ENCODE measurements around the gene CLDN15.
A peak's percentile ranks its signal among the peaks of the same experiment; 100 is the strongest.
"Not testable (repeated sequence)": the region's sequence is repeated elsewhere in the genome, so short reads cannot be mapped to it uniquely, and the experiment has no call there.

Gene CLDN15

GRCh38 chr7:101222275-101222830 is 15.2 kb downstream of the CLDN15 start:
- DNase-seq (ENCODE audit: low read depth in 2 of 2): no peak

- DNase-seq (ENCODE audit: low read depth in 2 of 2): no peak
Observed at GRCh38 chr7:101220295-101220694, 17.3 kb downstream of the CLDN15 start.

GRCh38 chr7:101218236-101219125 is 19.1 kb downstream of the CLDN15 start:
- DNase-seq (ENCODE audit: low read depth in 2 of 2): no peak

GRCh38 chr7:101217388-101218235 is 20.0 kb downstream of the CLDN15 start, which contains the start of the genes PLOD3 and ZNHIT1:
Gene PLOD3 (minus strand): TSS chr7:101217581. CDS start chr7:101217274, 307 bp downstream.
Gene ZNHIT1 (plus strand): TSS chr7:101218165. CDS start chr7:101218196, 31 bp downstream.
- DNase-seq (ENCODE audit: low read depth in 2 of 2): peak; percentile 94 to 95

GRCh38 chr7:101216860-101217387 is 20.7 kb downstream of the CLDN15 start:
- no peak for DNase-seq (ENCODE audit: low read depth in 2 of 2)

- no peak for DNase-seq (ENCODE audit: low read depth in 2 of 2)
Observed at GRCh38 chr7:101216001-101216859, 21.4 kb downstream of the CLDN15 start.

GRCh38 chr7:101212014-101212413 is 25.6 kb downstream of the CLDN15 start:
- DNase-seq (ENCODE audit: low read depth in 2 of 2): no peak

- DNase-seq (ENCODE audit: low read depth in 2 of 2): no peak
Observed at GRCh38 chr7:101211501-101211900, 26.1 kb downstream of the CLDN15 start.

- DNase-seq (ENCODE audit: low read depth in 2 of 2): no peak
Observed at GRCh38 chr7:101210143-101210542, 27.5 kb downstream of the CLDN15 start.

- DNase-seq (ENCODE audit: low read depth in 2 of 2): no peak
Observed at GRCh38 chr7:101208794-101209193, 28.8 kb downstream of the CLDN15 start.

- DNase-seq (ENCODE audit: low read depth in 2 of 2): no peak
Observed at GRCh38 chr7:101207459-101207858, 30.1 kb downstream of the CLDN15 start.

- DNase-seq (ENCODE audit: low read depth in 2 of 2): no peak
Observed at GRCh38 chr7:101206665-101207042, 30.9 kb downstream of the CLDN15 start.

GRCh38 chr7:101205901-101206664 is 31.5 kb downstream of the CLDN15 start:
- no peak for DNase-seq (ENCODE audit: low read depth in 2 of 2)

- not testable (repeated sequence) for DNase-seq (ENCODE audit: low read depth in 2 of 2)
Observed at GRCh38 chr7:101203740-101204738, 33.6 kb downstream of the CLDN15 start.

GRCh38 chr7:101202603-101202918 is 35.0 kb downstream of the CLDN15 start:
- no peak for DNase-seq (ENCODE audit: low read depth in 2 of 2)

GRCh38 chr7:101201695-101202602 is 35.7 kb downstream of the CLDN15 start:
- no peak for DNase-seq (ENCODE audit: low read depth in 2 of 2)

- DNase-seq (ENCODE audit: low read depth in 2 of 2): no peak
Observed at GRCh38 chr7:101200862-101201599, 36.6 kb downstream of the CLDN15 start, which contains the start of gene MOGAT3. Gene MOGAT3 (minus strand): TSS chr7:101201036. CDS start chr7:101200854, 182 bp downstream.

Measured in fibroblast of skin of left biceps (primary cell).